Measurements from ENCODE around the gene DNAJC25. TPM values are rescaled to one million over a fixed set of nuclear protein-coding genes. Genes with fewer than 3 reads are reported as not detected.

Gene DNAJC25
- total and polyA plus RNA-seq, 2 of the 13 experiments (the other 11 are each of a cell fraction or from before 2014, with no cell fraction given), result 5.7 to 10.2 TPM

DNA sequence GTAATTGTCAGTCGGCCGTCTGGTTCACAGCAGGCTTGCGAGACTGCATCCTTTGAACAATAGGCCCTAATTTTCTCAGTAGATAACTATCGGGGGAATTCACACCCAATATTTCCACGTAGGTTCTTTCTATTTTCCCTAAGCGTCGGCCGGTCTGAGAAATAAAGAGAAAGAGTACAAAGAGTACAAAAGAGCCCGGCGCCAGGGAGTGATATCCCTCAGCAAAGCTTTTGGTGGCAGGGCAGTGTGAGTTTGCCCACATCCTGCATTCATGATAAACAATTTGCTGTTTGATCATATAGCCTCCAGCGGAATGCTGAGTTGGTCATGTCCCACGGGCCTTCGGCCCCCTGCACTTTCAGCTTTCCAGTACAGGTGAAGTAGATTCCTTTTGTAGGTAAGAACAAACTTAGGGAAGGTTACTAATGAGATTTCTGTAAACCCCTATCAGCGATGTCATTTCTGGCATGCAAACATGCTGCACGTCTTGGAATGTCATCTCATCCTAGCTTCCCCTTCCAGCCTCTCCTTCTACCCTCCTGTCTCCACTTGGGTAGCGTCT is 27.0 kb upstream of the DNAJC25 start:
- Histone ChIP-seq H3K9ac (ENCODE audit: insufficient read depth, low read depth, low read length) (no peak overlapping the region), H3K9me3 (ENCODE audit: low read length) (no peaks in the 10 kb centered on the region), H3K27ac (ENCODE audit: extremely low read length, insufficient read depth, low read length) (no peak overlapping the region), H3K79me2 (ENCODE audit: insufficient read depth, low read length) (no peaks in the 10 kb centered on the region), H3K27me3 (ENCODE audit: control insufficient read depth in 1 of 2, insufficient read depth in 2 of 2, low read length in 2 of 2) (no peaks in the 10 kb centered on the region), H2AFZ (ENCODE audit: low read length) (peak overlapping the region; percentile 46), H3K36me3 (replicated peaks in 1 of 2; ENCODE audit: control insufficient read depth in 1 of 2, insufficient read depth in 2 of 2, low read length in 2 of 2) (no peaks in the 10 kb centered on the region), H4K20me1 (ENCODE audit: insufficient read depth, low read length) (no peaks in the 10 kb centered on the region), H3K4me1 (ENCODE audit: insufficient read depth, low read length) (peaks cover 62% of the 10 kb centered on the region), H3K4me2 (ENCODE audit: low read depth, low read length) (peak overlapping the region; percentile 90), H3K4me3 (replicated peaks in 1 of 3; ENCODE audit: insufficient read depth in 1 of 3, low read depth in 2 of 3, low read length in 3 of 3) (peak overlapping the region; percentile 43 to 57 (median 56))
- CTCF ChIA-PET (ENCODE audit: low intra/inter-chr PET ratio, low total read pairs), result no interaction called here
- intact Hi-C loops (cut with micrococcal nuclease; ENCODE audit: unreplicated experiment), result loop anchor here (2.0 kb wide), 1 partner anchor 27 kb away; the partner anchor contains the start of gene DNAJC25
- TF ChIP-seq KDM3A (CRISPR knock-in tag; IDR thresholded peaks at IDR 0.05; ENCODE audit: low read depth) (no peak), SOX5 (CRISPR knock-in tag; IDR thresholded peaks at IDR 0.05; ENCODE audit: borderline replicate concordance) (0 out of 2 replicates have a peak, but pooled peaks have one; percentile 12), ZNF547 (CRISPR knock-in tag; IDR thresholded peaks at IDR 0.05) (0 out of 2 replicates have a peak, but pooled peaks have one; percentile 28)
- under 1% methylated on average over 15 of the region's 16 CpGs for WGBS (ENCODE audit: low lambda C conversion rate)
- FAIRE-seq, result no peak
- in situ Hi-C loops (cut with HindIII; ENCODE audit: extremely low pct_ligation_motif_present, low pct_unique_long_range_greater_than_20kb), result loop anchor here (10.0 kb wide), 1 partner anchor 91 kb away; no protein-coding TSS in a partner anchor
- no TSS peak for BruUV-seq (replicated peaks)
- DNase-seq (ENCODE audit: low spot score), result no peak
- ATAC-seq, result peak; percentile 39
- POLR2A ChIA-PET, result interaction anchor here (0.6 to 1.6 kb wide), 2 partner anchors 24 to 29 kb away, joined by 3 to 4 read pairs; no protein-coding TSS in a partner anchor

DNA sequence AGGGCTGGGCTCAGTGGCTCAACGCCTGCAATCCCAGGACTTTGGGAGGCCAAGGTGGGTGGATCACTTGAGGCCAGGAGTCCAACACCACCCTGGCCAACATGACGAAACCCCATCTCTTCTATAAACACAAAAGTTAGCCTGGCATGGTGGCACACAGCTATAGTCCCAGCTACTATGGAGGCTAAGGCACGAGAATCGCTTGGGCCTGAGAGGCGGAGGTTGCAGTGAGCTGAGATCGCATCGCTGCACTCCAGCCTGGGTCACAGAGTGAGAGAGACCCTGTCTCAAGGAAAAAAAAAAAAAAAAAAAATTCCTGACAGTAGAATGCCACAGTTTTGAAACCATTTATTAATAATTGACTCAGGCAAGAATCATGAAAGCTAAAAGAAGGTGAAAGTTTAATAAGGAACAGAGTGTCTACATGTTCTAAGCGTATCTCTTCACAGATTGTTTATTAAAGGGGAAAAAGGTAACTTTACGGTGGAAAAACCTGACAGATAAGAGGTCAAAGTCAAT is 26.0 kb upstream of the DNAJC25 start:
- Histone ChIP-seq H3K27me3 (ENCODE audit: control insufficient read depth in 1 of 2, insufficient read depth in 2 of 2, low read length in 2 of 2) (no peaks in the 10 kb centered on the region), H3K79me2 (ENCODE audit: insufficient read depth, low read length) (no peaks in the 10 kb centered on the region), H3K36me3 (replicated peaks in 1 of 2; ENCODE audit: control insufficient read depth in 1 of 2, insufficient read depth in 2 of 2, low read length in 2 of 2) (no peaks in the 10 kb centered on the region), H3K4me3 (replicated peaks in 1 of 3; ENCODE audit: insufficient read depth in 1 of 3, low read depth in 2 of 3, low read length in 3 of 3) (peak overlapping the region; percentile 29 to 57 (median 56)), H2AFZ (ENCODE audit: low read length) (no peak overlapping the region), H3K4me1 (ENCODE audit: insufficient read depth, low read length) (peaks cover 60% of the 10 kb centered on the region), H3K9me3 (ENCODE audit: low read length) (no peaks in the 10 kb centered on the region), H3K27ac (ENCODE audit: extremely low read length, insufficient read depth, low read length) (peak overlapping the region; percentile 13), H4K20me1 (ENCODE audit: insufficient read depth, low read length) (no peaks in the 10 kb centered on the region), H3K4me2 (ENCODE audit: low read depth, low read length) (peak overlapping the region; percentile 90), H3K9ac (ENCODE audit: insufficient read depth, low read depth, low read length) (no peak overlapping the region)
- peak; percentile 64 for ATAC-seq
- in situ Hi-C loops (cut with HindIII; ENCODE audit: extremely low pct_ligation_motif_present, low pct_unique_long_range_greater_than_20kb) (loop anchor here (10.0 kb wide), 1 partner anchor 90 kb away; no protein-coding TSS in a partner anchor), intact Hi-C loops (cut with micrococcal nuclease; ENCODE audit: unreplicated experiment) (loop anchor here (2.0 kb wide), 1 partner anchor 26 kb away; the partner anchor contains the start of gene DNAJC25)
- ChIA-PET CTCF (ENCODE audit: low intra/inter-chr PET ratio, low total read pairs) (no interaction called here), POLR2A (interaction anchor here (1.1 to 1.6 kb wide), 2 partner anchors 23 to 26 kb away, joined by 4 read pairs; partner anchors contain the start of gene DNAJC25)
- 2% methylated on average over 9 of the region's 9 CpGs for WGBS (ENCODE audit: low lambda C conversion rate)
- peak; percentile 89 for FAIRE-seq
- BruUV-seq (replicated peaks), result no TSS peak
- peak; percentile 35 for DNase-seq (ENCODE audit: low spot score)
- TF ChIP-seq, protein P1, sequence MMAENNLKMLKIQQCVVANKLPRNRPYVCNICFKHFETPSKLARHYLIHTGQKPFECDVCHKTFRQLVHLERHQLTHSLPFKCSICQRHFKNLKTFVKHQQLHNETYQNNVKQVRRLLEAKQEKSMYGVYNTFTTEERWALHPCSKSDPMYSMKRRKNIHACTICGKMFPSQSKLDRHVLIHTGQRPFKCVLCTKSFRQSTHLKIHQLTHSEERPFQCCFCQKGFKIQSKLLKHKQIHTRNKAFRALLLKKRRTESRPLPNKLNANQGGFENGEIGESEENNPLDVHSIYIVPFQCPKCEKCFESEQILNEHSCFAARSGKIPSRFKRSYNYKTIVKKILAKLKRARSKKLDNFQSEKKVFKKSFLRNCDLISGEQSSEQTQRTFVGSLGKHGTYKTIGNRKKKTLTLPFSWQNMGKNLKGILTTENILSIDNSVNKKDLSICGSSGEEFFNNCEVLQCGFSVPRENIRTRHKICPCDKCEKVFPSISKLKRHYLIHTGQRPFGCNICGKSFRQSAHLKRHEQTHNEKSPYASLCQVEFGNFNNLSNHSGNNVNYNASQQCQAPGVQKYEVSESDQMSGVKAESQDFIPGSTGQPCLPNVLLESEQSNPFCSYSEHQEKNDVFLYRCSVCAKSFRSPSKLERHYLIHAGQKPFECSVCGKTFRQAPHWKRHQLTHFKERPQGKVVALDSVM (CRISPR knock-in tag; IDR thresholded peaks at IDR 0.05), result peak; percentile 87
- TF ChIP-seq NFE2L2 (IDR thresholded peaks at IDR 0.05; ENCODE audit: low read length) (no peak), ZSCAN31 (CRISPR knock-in tag; IDR thresholded peaks at IDR 0.05; ENCODE audit: low read depth) (no peak), ZNF354B (CRISPR knock-in tag; IDR thresholded peaks at IDR 0.05) (no peak), NCOR1 (IDR thresholded peaks at IDR 0.05; ENCODE audit: borderline replicate concordance, low read length) (peak; percentile 47; the same call in 1 of the 2 replicates), DPF2 (CRISPR knock-in tag; IDR thresholded peaks at IDR 0.05; ENCODE audit: borderline replicate concordance, low read depth) (no peak), MAF1 (CRISPR knock-in tag; IDR thresholded peaks at IDR 0.05; ENCODE audit: borderline replicate concordance) (no peak)
- TF ChIP-seq, protein P2, sequence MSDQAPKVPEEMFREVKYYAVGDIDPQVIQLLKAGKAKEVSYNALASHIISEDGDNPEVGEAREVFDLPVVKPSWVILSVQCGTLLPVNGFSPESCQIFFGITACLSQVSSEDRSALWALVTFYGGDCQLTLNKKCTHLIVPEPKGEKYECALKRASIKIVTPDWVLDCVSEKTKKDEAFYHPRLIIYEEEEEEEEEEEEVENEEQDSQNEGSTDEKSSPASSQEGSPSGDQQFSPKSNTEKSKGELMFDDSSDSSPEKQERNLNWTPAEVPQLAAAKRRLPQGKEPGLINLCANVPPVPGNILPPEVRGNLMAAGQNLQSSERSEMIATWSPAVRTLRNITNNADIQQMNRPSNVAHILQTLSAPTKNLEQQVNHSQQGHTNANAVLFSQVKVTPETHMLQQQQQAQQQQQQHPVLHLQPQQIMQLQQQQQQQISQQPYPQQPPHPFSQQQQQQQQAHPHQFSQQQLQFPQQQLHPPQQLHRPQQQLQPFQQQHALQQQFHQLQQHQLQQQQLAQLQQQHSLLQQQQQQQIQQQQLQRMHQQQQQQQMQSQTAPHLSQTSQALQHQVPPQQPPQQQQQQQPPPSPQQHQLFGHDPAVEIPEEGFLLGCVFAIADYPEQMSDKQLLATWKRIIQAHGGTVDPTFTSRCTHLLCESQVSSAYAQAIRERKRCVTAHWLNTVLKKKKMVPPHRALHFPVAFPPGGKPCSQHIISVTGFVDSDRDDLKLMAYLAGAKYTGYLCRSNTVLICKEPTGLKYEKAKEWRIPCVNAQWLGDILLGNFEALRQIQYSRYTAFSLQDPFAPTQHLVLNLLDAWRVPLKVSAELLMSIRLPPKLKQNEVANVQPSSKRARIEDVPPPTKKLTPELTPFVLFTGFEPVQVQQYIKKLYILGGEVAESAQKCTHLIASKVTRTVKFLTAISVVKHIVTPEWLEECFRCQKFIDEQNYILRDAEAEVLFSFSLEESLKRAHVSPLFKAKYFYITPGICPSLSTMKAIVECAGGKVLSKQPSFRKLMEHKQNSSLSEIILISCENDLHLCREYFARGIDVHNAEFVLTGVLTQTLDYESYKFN (CRISPR knock-in tag; conservative IDR thresholded peaks at IDR 0.05), result 0 out of 2 replicates have a peak, but pooled peaks have one; percentile 32

All from HepG2 (cell line).